ENCODE data around the gene BEND3.
"Not testable (repeated sequence)": the region's sequence is repeated elsewhere in the genome, so short reads cannot be mapped to it uniquely, and the experiment has no call there.

The BEND3 gene

DNA sequence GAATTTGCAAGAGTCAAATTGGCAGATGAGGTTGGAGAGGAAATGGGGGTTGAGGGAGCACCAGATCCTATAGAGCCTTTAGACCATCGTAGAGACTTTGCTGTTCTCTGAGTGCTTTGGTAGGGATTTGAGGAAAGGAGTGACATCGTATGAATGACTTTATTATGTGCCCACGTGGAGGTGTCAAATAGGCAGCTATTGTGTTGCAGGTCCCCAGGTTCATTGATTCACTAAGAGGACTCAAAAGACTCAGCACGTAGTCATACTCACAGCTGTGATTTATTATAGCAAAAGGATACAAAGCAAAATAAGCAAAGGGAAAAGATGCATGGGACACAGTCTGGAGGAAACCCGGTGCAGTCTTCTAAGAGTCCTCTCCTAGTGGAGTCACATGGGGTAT, 85.2 kb downstream of the BEND3 start:
- DNase-seq (ENCODE audit: low read depth) = no peak
- H3K4me3 ChIP-seq (ENCODE audit: low read depth, low read length) = no peak overlapping the region
- TF ChIP-seq, protein P1, sequence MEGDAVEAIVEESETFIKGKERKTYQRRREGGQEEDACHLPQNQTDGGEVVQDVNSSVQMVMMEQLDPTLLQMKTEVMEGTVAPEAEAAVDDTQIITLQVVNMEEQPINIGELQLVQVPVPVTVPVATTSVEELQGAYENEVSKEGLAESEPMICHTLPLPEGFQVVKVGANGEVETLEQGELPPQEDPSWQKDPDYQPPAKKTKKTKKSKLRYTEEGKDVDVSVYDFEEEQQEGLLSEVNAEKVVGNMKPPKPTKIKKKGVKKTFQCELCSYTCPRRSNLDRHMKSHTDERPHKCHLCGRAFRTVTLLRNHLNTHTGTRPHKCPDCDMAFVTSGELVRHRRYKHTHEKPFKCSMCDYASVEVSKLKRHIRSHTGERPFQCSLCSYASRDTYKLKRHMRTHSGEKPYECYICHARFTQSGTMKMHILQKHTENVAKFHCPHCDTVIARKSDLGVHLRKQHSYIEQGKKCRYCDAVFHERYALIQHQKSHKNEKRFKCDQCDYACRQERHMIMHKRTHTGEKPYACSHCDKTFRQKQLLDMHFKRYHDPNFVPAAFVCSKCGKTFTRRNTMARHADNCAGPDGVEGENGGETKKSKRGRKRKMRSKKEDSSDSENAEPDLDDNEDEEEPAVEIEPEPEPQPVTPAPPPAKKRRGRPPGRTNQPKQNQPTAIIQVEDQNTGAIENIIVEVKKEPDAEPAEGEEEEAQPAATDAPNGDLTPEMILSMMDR (IDR thresholded peaks at IDR 0.05; ENCODE audit: low read depth, low read length, missing control alignments) = no peak

DNA sequence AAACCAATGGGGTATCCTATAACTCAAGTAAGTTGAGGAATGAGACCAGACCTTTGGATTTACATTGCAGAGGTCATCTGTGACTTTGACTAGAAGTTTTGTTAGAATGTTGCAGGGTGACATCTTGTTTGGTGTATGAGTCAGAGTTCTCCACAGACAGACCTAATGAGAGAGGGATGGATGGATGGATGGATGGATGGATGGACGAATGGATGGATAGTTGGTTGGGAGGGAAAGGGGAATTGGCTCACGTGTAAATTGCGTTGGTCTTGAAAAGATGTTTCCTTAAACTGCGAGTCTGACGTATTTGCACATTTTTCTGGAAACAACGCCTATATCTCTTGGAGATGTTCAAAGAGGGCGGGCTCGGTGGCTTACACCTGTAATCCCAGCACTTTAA, 88.3 kb downstream of the BEND3 start:
- TF ChIP-seq, protein P1 (IDR thresholded peaks at IDR 0.05; ENCODE audit: low read depth, low read length, missing control alignments) = no peak
- no peak for DNase-seq (ENCODE audit: low read depth)
- H3K4me3 ChIP-seq (ENCODE audit: low read depth, low read length) = no peak overlapping the region

DNA sequence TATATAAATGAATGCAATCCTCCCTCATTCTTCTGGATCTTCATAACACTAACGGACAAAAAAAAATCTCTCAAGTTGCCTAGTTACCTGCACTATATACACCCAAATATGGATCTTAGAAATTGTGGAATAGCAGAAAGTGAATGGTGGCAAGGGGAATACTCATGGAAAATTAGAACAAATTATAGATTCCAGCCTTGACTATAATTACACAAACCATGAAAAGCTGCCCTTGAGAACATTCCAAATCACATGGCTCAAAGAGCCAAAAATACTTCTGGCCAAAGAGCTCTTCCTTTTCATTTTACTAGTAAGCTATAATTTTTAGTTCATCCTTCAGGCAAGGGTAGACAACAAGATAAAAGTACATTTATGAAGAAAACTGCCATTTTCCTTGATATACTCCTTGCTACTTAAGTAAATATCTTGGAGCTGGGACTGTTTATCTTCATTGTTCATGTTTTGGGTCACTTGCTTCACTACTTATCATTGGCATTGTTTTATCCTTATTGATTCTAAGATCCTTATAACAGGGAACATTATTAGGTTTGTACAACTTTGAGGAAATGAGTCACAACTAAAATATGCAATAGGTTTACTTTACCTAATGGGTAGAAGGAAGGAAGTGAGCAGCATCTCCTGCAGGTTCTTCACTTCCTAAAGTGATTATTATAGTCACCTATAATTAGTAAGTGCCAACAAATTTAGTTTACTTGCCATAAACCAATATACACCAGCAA, 93.7 kb downstream of the BEND3 start:
- TF ChIP-seq, protein P1 (IDR thresholded peaks at IDR 0.05; ENCODE audit: low read depth, low read length, missing control alignments) = no peak
- no peak overlapping the region for H3K4me3 ChIP-seq (ENCODE audit: low read depth, low read length)
- no peak for DNase-seq (ENCODE audit: low read depth)

DNA sequence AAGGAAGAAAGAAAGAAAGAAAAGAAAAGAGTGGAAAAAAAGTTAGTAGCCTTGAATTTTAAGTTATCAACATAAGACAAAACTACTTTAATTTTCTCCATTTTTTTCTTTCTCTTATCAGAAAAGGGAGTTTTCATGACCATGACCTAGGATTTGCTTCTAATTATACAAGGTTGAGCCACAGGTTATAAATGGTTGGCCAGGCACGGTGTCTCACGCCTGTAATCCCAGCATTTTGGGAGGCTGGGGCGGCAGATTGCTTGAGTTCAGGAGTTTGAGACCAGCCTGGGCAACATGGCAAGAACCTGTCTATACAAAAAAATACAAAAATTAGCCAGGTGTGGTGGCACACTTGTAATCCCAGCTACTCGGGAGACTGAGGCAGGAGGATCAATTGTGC, 95.1 kb downstream of the BEND3 start:
- H3K4me3 ChIP-seq (ENCODE audit: low read depth, low read length) = no peak overlapping the region
- TF ChIP-seq, protein P1 (IDR thresholded peaks at IDR 0.05; ENCODE audit: low read depth, low read length, missing control alignments) = no peak
- DNase-seq (ENCODE audit: low read depth) = no peak

DNA sequence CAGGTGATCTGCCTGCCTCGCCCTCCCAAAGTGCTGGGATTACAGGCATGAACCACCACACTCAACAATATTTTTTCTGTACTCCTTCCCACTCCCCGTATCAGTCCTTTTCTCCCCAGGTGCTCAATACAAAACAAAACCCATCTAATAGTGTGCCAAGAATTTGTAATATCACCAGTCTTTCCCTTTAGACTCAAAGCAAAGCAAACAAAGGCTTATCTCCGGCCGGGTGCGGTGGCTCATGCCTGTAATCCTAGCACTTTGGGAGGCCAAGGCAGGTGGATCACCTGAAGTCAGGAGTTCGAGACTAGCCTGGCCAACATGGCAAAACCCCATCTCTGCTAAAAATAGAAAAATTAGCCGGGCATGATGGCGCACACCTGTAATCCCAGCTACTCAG, 95.7 kb downstream of the BEND3 start:
- not testable (repeated sequence) for DNase-seq (ENCODE audit: low read depth); H3K4me3 ChIP-seq (ENCODE audit: low read depth, low read length)

DNA sequence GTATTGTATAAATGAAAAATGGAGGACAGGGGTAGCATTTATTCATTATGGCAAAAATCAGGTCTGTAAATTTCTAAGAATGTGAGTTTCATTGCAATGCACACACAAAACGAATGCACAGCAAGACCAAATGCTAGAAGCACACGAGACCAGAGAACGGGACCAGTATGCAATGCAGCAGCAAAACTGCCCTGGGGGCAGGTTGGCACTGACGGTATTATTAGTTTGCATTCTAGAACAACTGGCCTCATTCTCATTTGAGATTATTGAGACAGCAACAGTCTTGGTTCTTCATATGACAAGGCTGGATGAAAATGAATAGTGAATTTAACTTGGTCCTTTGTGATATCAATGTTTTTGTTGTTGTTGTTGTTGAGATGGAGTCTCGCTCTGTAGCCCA, 96.3 kb downstream of the BEND3 start:
- H3K4me3 ChIP-seq (ENCODE audit: low read depth, low read length) = no peak overlapping the region
- TF ChIP-seq, protein P1 (IDR thresholded peaks at IDR 0.05; ENCODE audit: low read depth, low read length, missing control alignments) = no peak
- DNase-seq (ENCODE audit: low read depth) = no peak

Measured in GM12864 (cell line).